ENCODE data around the gene ENSA.
"Not testable (repeated sequence)": the region's sequence is repeated elsewhere in the genome, so short reads cannot be mapped to it uniquely, and the experiment has no call there.

ENSA gene

GRCh38 chr1:150580966-150581365 lies 48.4 kb downstream of the ENSA start:
- not testable (repeated sequence) for DNase-seq (ENCODE audit: low spot score)

GRCh38 chr1:150579945-150580642 lies 49.3 kb downstream of the ENSA start:
- DNase-seq (ENCODE audit: low spot score) = no peak

GRCh38 chr1:150579110-150579944 lies 50.1 kb downstream of the ENSA start, which contains the start of gene MCL1:
TSS of gene MCL1 (minus strand) at chr1:150579610. CDS start at chr1:150579530, 80 bp downstream.
- peak; percentile 95 for DNase-seq (ENCODE audit: low spot score)

- peak; percentile 67 for DNase-seq (ENCODE audit: low spot score)
Measured at GRCh38 chr1:150578272-150579109, 50.9 kb downstream of the ENSA start.

GRCh38 chr1:150577557-150578271 lies 51.7 kb downstream of the ENSA start:
- no peak for DNase-seq (ENCODE audit: low spot score)

GRCh38 chr1:150576794-150577556 lies 52.4 kb downstream of the ENSA start:
- DNase-seq (ENCODE audit: low spot score) = no peak

- no peak for DNase-seq (ENCODE audit: low spot score)
Measured at GRCh38 chr1:150576367-150576711, 53.1 kb downstream of the ENSA start.

- DNase-seq (ENCODE audit: low spot score) = no peak
Measured at GRCh38 chr1:150575518-150576366, 53.7 kb downstream of the ENSA start.

GRCh38 chr1:150575072-150575489 lies 54.3 kb downstream of the ENSA start:
- no peak for DNase-seq (ENCODE audit: low spot score)

- DNase-seq (ENCODE audit: low spot score) = no peak
Measured at GRCh38 chr1:150574260-150575071, 54.9 kb downstream of the ENSA start.

- not testable (repeated sequence) for DNase-seq (ENCODE audit: low spot score)
Measured at GRCh38 chr1:150573648-150574071, 55.8 kb downstream of the ENSA start.

- DNase-seq (ENCODE audit: low spot score) = no peak
Measured at GRCh38 chr1:150572918-150573647, 56.3 kb downstream of the ENSA start.

All from AG08396 (cell line).